IMR-90 (cell line): Measurements from ENCODE around the gene EVX1. TPM values are rescaled to one million over a fixed set of nuclear protein-coding genes. Genes with fewer than 3 reads are reported as not detected.

Experiments used
- ATAC-seq: fragments of 200-7000 bp; cut with Tn5 transposase; 2 replicates; pipeline ENCODE4 v1.9.1; 2020; ENCODE audit warnings: low read depth, mild to moderate bottlenecking, moderate library complexity
- BruUV-seq: library from RNA; stranded (reverse); fragments of 400-500 nt; replicated peaks from 2 replicates; lab custom pipeline; 2021; lab: Mats Ljungman, UMichigan
- CTCF ChIA-PET: fragments of 300-600 bp; formaldehyde crosslinking; extraction: SDS; loops from one replicate; lab custom pipeline; 2021; ENCODE audit warnings: antibody characterized with exemption; lab: Yijun Ruan, JAX
- POLR2A ChIA-PET: fragments of 300-600 bp; sonication (Branson Sonifier 250); formaldehyde crosslinking; loops from one replicate; lab custom pipeline; 2022; ENCODE audit warnings: antibody characterized with exemption; ENCODE audit not compliant: unreplicated experiment; lab: Charles Lee
- DNase-seq: peaks from one replicate; pipeline ENCODE4 v3.0.0; 2013
- H2AFZ ChIP-seq: replicated peaks from 2 replicates; pipeline ENCODE3; 2013; ENCODE audit warnings: low read length, mild to moderate bottlenecking; ENCODE audit not compliant: poor library complexity
- H2AK5ac ChIP-seq: 2 replicates; pipeline ENCODE4 v1.6.1; 2013; ENCODE audit warnings: low read depth, low read length, inconsistent platforms
- H2AK9ac ChIP-seq: replicated peaks from 2 replicates; pipeline ENCODE3; 2013; ENCODE audit warnings: mild to moderate bottlenecking, low read depth, low read length, moderate library complexity; ENCODE audit not compliant: poor library complexity
- H2BK120ac ChIP-seq: 2 replicates; pipeline ENCODE4 v1.6.1; 2013; ENCODE audit warnings: low read depth, low read length, inconsistent platforms
- H2BK15ac ChIP-seq: 3 replicates; pipeline ENCODE4 v1.6.1; 2013; ENCODE audit warnings: low read depth, low read length, inconsistent platforms
- H2BK20ac ChIP-seq: 2 replicates; pipeline ENCODE4 v1.6.1; 2013; ENCODE audit warnings: low read depth, mild to moderate bottlenecking, inconsistent platforms, low read length, moderate library complexity
- H2BK5ac ChIP-seq: 2 replicates; pipeline ENCODE4 v1.6.1; 2013; ENCODE audit warnings: mild to moderate bottlenecking, low read depth, low read length, inconsistent platforms; ENCODE audit not compliant: poor library complexity, severe bottlenecking
- H3K14ac ChIP-seq: replicated peaks from 2 replicates; pipeline ENCODE4 v1.6.1; 2013; ENCODE audit warnings: low read depth, low read length, inconsistent platforms
- H3K18ac ChIP-seq: 2 replicates; pipeline ENCODE4 v1.6.1; 2013; ENCODE audit warnings: low read depth, low read length, control low read depth
- H3K23ac ChIP-seq: 2 replicates; pipeline ENCODE4 v1.6.1; 2013; ENCODE audit warnings: low read depth, low read length, inconsistent platforms
- H3K27ac ChIP-seq: 2 replicates; pipeline ENCODE4 v1.5.1; 2013; ENCODE audit warnings: mild to moderate bottlenecking, control low read depth, low read length; ENCODE audit not compliant: insufficient read depth
- H3K27me3 ChIP-seq: 2 replicates; pipeline ENCODE4 v1.6.1; 2013; ENCODE audit warnings: low read length; ENCODE audit not compliant: control insufficient read depth, insufficient read depth
- H3K36me3 ChIP-seq: 2 replicates; pipeline ENCODE4 v1.6.1; 2013; ENCODE audit warnings: low read length, mixed read lengths; ENCODE audit not compliant: control insufficient read depth, insufficient read depth
- H3K4ac ChIP-seq: 2 replicates; pipeline ENCODE4 v1.6.1; 2013; ENCODE audit warnings: low read depth, low read length, inconsistent platforms
- H3K4me1 ChIP-seq: 2 replicates; pipeline ENCODE4 v1.6.1; 2013; ENCODE audit warnings: low read length, mixed read lengths; ENCODE audit not compliant: control insufficient read depth, insufficient read depth
- H3K4me2 ChIP-seq: 2 replicates; pipeline ENCODE4 v1.6.1; 2013; ENCODE audit warnings: low read depth, mild to moderate bottlenecking, control low read depth, low read length, moderate library complexity
- H3K4me3 ChIP-seq: 2 replicates; pipeline ENCODE4 v1.5.1; 2013; ENCODE audit warnings: low read depth, mild to moderate bottlenecking, control low read depth, low read length, moderate library complexity; ENCODE audit not compliant: insufficient read depth
- H3K56ac ChIP-seq: 2 replicates; pipeline ENCODE4 v1.6.1; 2013; ENCODE audit warnings: low read length, inconsistent platforms; ENCODE audit not compliant: insufficient read depth; ENCODE audit errors: extremely low read depth
- H3K79me1 ChIP-seq, 2 experiments: 2 replicates each; pipeline ENCODE4 v1.6.1; 2013; ENCODE audit warnings: low read length in 2 of 2, inconsistent platforms in 1 of 2, low read depth in 1 of 2
- H3K9ac ChIP-seq: 2 replicates; pipeline ENCODE4 v1.6.1; 2013; ENCODE audit warnings: low read depth, low read length, control low read depth
- H3K9me1 ChIP-seq: 2 replicates; pipeline ENCODE4 v1.6.1; 2013; ENCODE audit warnings: low read length, inconsistent platforms; ENCODE audit not compliant: insufficient read depth
- H3K9me3 ChIP-seq: 2 replicates; pipeline ENCODE4 v1.6.1; 2013; ENCODE audit warnings: low read length; ENCODE audit not compliant: control insufficient read depth, insufficient read depth
- H4K20me1 ChIP-seq: 2 replicates; pipeline ENCODE4 v1.6.1; 2013; ENCODE audit warnings: low read length, inconsistent platforms; ENCODE audit not compliant: insufficient read depth
- H4K5ac ChIP-seq: 2 replicates; pipeline ENCODE4 v1.6.1; 2013; ENCODE audit warnings: mild to moderate bottlenecking, low read depth, low read length, control low read depth
- H4K8ac ChIP-seq, 2 experiments: 2 replicates each; pipeline ENCODE4 v1.6.1; 2013; ENCODE audit warnings: low read depth in 2 of 2, low read length in 2 of 2, control low read depth in 1 of 2, inconsistent platforms in 1 of 2
- H4K91ac ChIP-seq: 2 replicates; pipeline ENCODE4 v1.6.1; 2013; ENCODE audit warnings: low read depth, low read length, inconsistent platforms; ENCODE audit not compliant: insufficient read depth
- BHLHE40 ChIP-seq: fragments of 150-350 bp; IDR thresholded peaks from 2 replicates; pipeline ENCODE4 v1.6.1; 2016; ENCODE audit warnings: mild to moderate bottlenecking, low read depth, low read length
- CEBPB ChIP-seq: IDR thresholded peaks from 2 replicates; pipeline ENCODE4 v1.6.1; 2012; ENCODE audit warnings: low read depth, low read length, improper control_type of control experiment
- CHD1 ChIP-seq: IDR thresholded peaks from 2 replicates; pipeline ENCODE4 v1.6.1; 2012; ENCODE audit warnings: low read depth, low read length, improper control_type of control experiment
- FOS ChIP-seq: fragments of 150-350 bp; IDR thresholded peaks from 2 replicates; pipeline ENCODE4 v1.6.1; 2016; ENCODE audit warnings: low read depth, low read length
- MAFK ChIP-seq: IDR thresholded peaks from 2 replicates; pipeline ENCODE4 v1.6.1; 2012; ENCODE audit warnings: low read depth, low read length, improper control_type of control experiment
- MAZ ChIP-seq: IDR thresholded peaks from 2 replicates; pipeline ENCODE4 v1.6.1; 2012; ENCODE audit warnings: low read depth, mild to moderate bottlenecking, low read length, improper control_type of control experiment, moderate library complexity, borderline replicate concordance
- MXI1 ChIP-seq: IDR thresholded peaks from 2 replicates; pipeline ENCODE4 v1.6.1; 2012; ENCODE audit warnings: low read depth, mild to moderate bottlenecking, low read length, moderate library complexity, borderline replicate concordance
- NFE2L2 ChIP-seq: fragments of 150-350 bp; IDR thresholded peaks from 2 replicates; pipeline ENCODE4 v1.6.1; 2016; ENCODE audit warnings: low read depth, mild to moderate bottlenecking, low read length
- POLR2A ChIP-seq: IDR thresholded peaks from 2 replicates; pipeline ENCODE4 v1.6.1; 2012; ENCODE audit warnings: mild to moderate bottlenecking, low read depth, low read length
- RAD21 ChIP-seq: IDR thresholded peaks from 2 replicates; pipeline ENCODE4 v1.6.1; 2012; ENCODE audit warnings: low read length, improper control_type of control experiment
- RCOR1 ChIP-seq: IDR thresholded peaks from 2 replicates; pipeline ENCODE4 v1.6.1; 2012; ENCODE audit warnings: mild to moderate bottlenecking, low read length, improper control_type of control experiment; ENCODE audit not compliant: insufficient replicate concordance
- RFX5 ChIP-seq: IDR thresholded peaks from 2 replicates; pipeline ENCODE4 v1.8.0; 2012; ENCODE audit warnings: low read depth, mild to moderate bottlenecking, low read length, moderate library complexity
- SMC3 ChIP-seq: fragments of 150-350 bp; IDR thresholded peaks from 2 replicates; pipeline ENCODE4 v1.6.1; 2016; ENCODE audit warnings: low read depth, mild to moderate bottlenecking, antibody characterized with exemption, low read length, moderate library complexity
- WGBS, 2 experiments: methylation state at CpG; one replicate each; pipeline versions ENCODE4 v1.1.5 to v1.1.7; 2013; ENCODE audit warnings: missing lambda C conversion rate in 2 of 2; ENCODE audit not compliant: insufficient read length in 1 of 2; ENCODE audit errors: extremely low coverage in 2 of 2; 5-methylcytosine and 5-hydroxymethylcytosine counted together
- dilution Hi-C: fragments of 300-500 bp; cut with HindIII; formaldehyde crosslinking; loops from one replicate; pipeline ENCODE4 v1.14.3; 2018; ENCODE audit warnings: low sequenced_read_pairs; ENCODE audit not compliant: unreplicated experiment
- in situ Hi-C: fragments of 300-500 bp; cut with MboI; formaldehyde crosslinking; loops from 3 replicates; pipeline ENCODE4 v1.14.3; 2019; ENCODE audit warnings: low sequenced_read_pairs, inconsistent platforms, mixed read lengths
- intact Hi-C: fragments of 100-400 bp; cut with micrococcal nuclease; formaldehyde crosslinking; loops from 2 replicates; pipeline ENCODE4 v1.10.0; 2022
- polyA plus RNA-seq, 3 experiments: library from polyadenylated mRNA; depleted of rRNA; stranded (reverse); fragments of >200 nt; gene quantifications; 2 replicates each; pipeline ENCODE4 v1.2.3, GENCODE V29; 2012; ENCODE audit warnings: low replicate concordance in 1 of 3
- total RNA-seq: library from RNA; depleted of rRNA; stranded (reverse); fragments of >200 nt; gene quantifications from 2 replicates; pipeline ENCODE4 v1.2.3, GENCODE V29; 2012
- TF ChIP-seq, protein P1 (sequence below): conservative IDR thresholded peaks from 2 replicates; pipeline ENCODE4 v1.5.1; 2012; ENCODE audit warnings: mild to moderate bottlenecking, low read depth, low read length, improper control_type of control experiment
- TF ChIP-seq, protein P2 (sequence below): fragments of 150-350 bp; IDR thresholded peaks from 2 replicates; pipeline ENCODE4 v1.6.1; 2017; ENCODE audit warnings: mild to moderate bottlenecking, antibody characterized with exemption, low read length, low read depth
- TF ChIP-seq, protein P3 (sequence below): fragments of 150-350 bp; IDR thresholded peaks from 2 replicates; pipeline ENCODE4 v1.6.1; 2016; ENCODE audit warnings: low read depth, mild to moderate bottlenecking, low read length, moderate library complexity, borderline replicate concordance

EVX1 gene
- total and polyA plus RNA-seq, 2 of the 4 experiments (the other 2 are of a cell fraction), result not detected

DNA sequence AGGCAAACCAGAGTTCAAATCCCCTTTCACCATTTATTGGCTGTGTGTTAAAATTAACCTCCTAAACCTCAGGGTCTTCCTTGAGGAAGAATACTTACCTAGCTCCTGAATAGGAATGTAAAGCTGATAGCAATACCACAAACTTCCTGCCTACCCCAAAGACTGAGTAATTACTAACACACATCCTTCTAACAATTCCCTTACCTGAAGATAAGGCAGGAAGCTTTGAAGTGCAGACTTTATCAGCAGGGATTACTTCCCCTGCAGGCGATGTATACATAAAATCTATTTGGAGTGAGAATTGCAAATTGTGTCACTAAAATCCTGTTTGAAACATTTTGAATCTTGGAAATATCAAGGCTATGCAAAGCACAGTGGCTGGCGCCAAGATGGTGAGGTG is 21.2 kb downstream of the EVX1 start:
- H3K14ac ChIP-seq, result no peak overlapping the region
- H3K56ac ChIP-seq, result no peak overlapping the region
- no peak overlapping the region for H3K4ac ChIP-seq
- H4K20me1 ChIP-seq, result no peaks in the 10 kb centered on the region
- H3K36me3 ChIP-seq, result no peaks in the 10 kb centered on the region
- no peak overlapping the region for H4K5ac ChIP-seq
- H3K18ac ChIP-seq, result no peak overlapping the region
- no peak overlapping the region for H2BK20ac ChIP-seq
- H3K4me3 ChIP-seq, result no peak overlapping the region
- dilution Hi-C loops (no loop called here), in situ Hi-C loops (no loop called here), intact Hi-C loops (no loop called here)
- ChIA-PET POLR2A (no interaction called here), CTCF (interaction anchor here (0.6 kb wide), 1 partner anchor 9 kb away, joined by 5 read pairs; no protein-coding TSS in a partner anchor)
- no peak overlapping the region for H4K91ac ChIP-seq
- H3K4me2 ChIP-seq, result no peak overlapping the region
- WGBS, 2 experiments, result no CpG with 5 or more reads among the region's 2 CpGs
- DNase-seq, result no peak
- H3K4me1 ChIP-seq, result no peaks in the 10 kb centered on the region
- no peak overlapping the region for H2BK15ac ChIP-seq
- H3K27ac ChIP-seq, result no peak overlapping the region
- H2AK5ac ChIP-seq, result no peak overlapping the region
- no peak overlapping the region for H2AK9ac ChIP-seq
- no peak overlapping the region for H2BK5ac ChIP-seq
- peaks cover 6% of the 10 kb centered on the region for H3K27me3 ChIP-seq
- H4K8ac ChIP-seq, result no peak overlapping the region
- H3K9me3 ChIP-seq, result 0 out of 2 replicates have a peak, but pooled peaks cover 2% of the 10 kb centered on the region
- H2AFZ ChIP-seq, result no peak overlapping the region
- H3K9ac ChIP-seq, result no peak overlapping the region
- no peak for TF ChIP-seq MAFK
- no peak for TF ChIP-seq FOS
- no peak for TF ChIP-seq CHD1
- TF ChIP-seq RFX5, result no peak
- TF ChIP-seq, protein P1, sequence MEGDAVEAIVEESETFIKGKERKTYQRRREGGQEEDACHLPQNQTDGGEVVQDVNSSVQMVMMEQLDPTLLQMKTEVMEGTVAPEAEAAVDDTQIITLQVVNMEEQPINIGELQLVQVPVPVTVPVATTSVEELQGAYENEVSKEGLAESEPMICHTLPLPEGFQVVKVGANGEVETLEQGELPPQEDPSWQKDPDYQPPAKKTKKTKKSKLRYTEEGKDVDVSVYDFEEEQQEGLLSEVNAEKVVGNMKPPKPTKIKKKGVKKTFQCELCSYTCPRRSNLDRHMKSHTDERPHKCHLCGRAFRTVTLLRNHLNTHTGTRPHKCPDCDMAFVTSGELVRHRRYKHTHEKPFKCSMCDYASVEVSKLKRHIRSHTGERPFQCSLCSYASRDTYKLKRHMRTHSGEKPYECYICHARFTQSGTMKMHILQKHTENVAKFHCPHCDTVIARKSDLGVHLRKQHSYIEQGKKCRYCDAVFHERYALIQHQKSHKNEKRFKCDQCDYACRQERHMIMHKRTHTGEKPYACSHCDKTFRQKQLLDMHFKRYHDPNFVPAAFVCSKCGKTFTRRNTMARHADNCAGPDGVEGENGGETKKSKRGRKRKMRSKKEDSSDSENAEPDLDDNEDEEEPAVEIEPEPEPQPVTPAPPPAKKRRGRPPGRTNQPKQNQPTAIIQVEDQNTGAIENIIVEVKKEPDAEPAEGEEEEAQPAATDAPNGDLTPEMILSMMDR, result no peak
- TF ChIP-seq, protein P2, sequence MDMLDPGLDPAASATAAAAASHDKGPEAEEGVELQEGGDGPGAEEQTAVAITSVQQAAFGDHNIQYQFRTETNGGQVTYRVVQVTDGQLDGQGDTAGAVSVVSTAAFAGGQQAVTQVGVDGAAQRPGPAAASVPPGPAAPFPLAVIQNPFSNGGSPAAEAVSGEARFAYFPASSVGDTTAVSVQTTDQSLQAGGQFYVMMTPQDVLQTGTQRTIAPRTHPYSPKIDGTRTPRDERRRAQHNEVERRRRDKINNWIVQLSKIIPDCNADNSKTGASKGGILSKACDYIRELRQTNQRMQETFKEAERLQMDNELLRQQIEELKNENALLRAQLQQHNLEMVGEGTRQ, result no peak
- TF ChIP-seq NFE2L2, result no peak
- TF ChIP-seq POLR2A, result no peak
- TF ChIP-seq MXI1, result no peak
- no peak for TF ChIP-seq CEBPB
- TF ChIP-seq BHLHE40, result no peak
- TF ChIP-seq RCOR1, result no peak
- no peak for TF ChIP-seq SMC3
- TF ChIP-seq, protein P3, sequence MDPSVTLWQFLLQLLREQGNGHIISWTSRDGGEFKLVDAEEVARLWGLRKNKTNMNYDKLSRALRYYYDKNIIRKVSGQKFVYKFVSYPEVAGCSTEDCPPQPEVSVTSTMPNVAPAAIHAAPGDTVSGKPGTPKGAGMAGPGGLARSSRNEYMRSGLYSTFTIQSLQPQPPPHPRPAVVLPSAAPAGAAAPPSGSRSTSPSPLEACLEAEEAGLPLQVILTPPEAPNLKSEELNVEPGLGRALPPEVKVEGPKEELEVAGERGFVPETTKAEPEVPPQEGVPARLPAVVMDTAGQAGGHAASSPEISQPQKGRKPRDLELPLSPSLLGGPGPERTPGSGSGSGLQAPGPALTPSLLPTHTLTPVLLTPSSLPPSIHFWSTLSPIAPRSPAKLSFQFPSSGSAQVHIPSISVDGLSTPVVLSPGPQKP, result no peak
- no peak for TF ChIP-seq MAZ
- TF ChIP-seq RAD21, result no peak
- H3K79me1 ChIP-seq, result no peaks in the 10 kb centered on the region
- no peak overlapping the region for H3K23ac ChIP-seq
- no TSS peak for BruUV-seq
- no peak for ATAC-seq
- H3K9me1 ChIP-seq, result no peaks in the 10 kb centered on the region
- H2BK120ac ChIP-seq, result no peak overlapping the region
